HFFc6 (cell line): ENCODE data around the gene RHBDD1. TPM values are rescaled to one million over a fixed set of nuclear protein-coding genes. Genes with fewer than 3 reads are reported as not detected.

Source experiments
- DNase-seq: peaks from one replicate; pipeline ENCODE4 v3.0.0-alpha.2; 2018
- H3K27ac Mint-ChIP-seq: 2 replicates; pipeline ENCODE4 v1.8.0; 2020; ENCODE audit warnings: mild to moderate bottlenecking, mixed read lengths
- H3K27me3 Mint-ChIP-seq: 2 replicates; pipeline ENCODE4 v1.8.0; 2021; ENCODE audit warnings: mild to moderate bottlenecking, moderate library complexity, mixed read lengths; ENCODE audit not compliant: insufficient read depth
- H3K36me3 Mint-ChIP-seq: 2 replicates; pipeline ENCODE4 v1.8.0; 2021; ENCODE audit warnings: low read depth, mixed read lengths
- H3K4me1 Mint-ChIP-seq: 2 replicates; pipeline ENCODE4 v1.8.0; 2020; ENCODE audit warnings: low read depth, mixed read lengths
- H3K4me3 Mint-ChIP-seq: 2 replicates; pipeline ENCODE4 v1.8.0; 2020; ENCODE audit warnings: mild to moderate bottlenecking, moderate library complexity, mixed read lengths
- H3K9me3 Mint-ChIP-seq: 2 replicates; pipeline ENCODE4 v1.8.0; 2020; ENCODE audit warnings: mild to moderate bottlenecking, mixed read lengths
- CTCF ChIP-seq: fragments of 200-600 bp; sonication (generic); IDR thresholded peaks from 2 replicates; pipeline ENCODE4 v1.5.0; 2021; ENCODE audit warnings: antibody characterized with exemption, mild to moderate bottlenecking
- total RNA-seq, 6 experiments: library from RNA; stranded (reverse); fragmentation: NEBNext Ultra II Directional; extraction: Animal tissue kit (Norgen Biotek cat#: 25700); gene quantifications; 2 replicates in 1 of 6; 3 replicates in 5 of 6; pipeline ENCODE4 v1.2.3, GENCODE V29; 2021

The RHBDD1 gene
- total RNA-seq, 6 experiments from 2014 or later: 34.3 to 50.7 (median 42.3) TPM

DNA sequence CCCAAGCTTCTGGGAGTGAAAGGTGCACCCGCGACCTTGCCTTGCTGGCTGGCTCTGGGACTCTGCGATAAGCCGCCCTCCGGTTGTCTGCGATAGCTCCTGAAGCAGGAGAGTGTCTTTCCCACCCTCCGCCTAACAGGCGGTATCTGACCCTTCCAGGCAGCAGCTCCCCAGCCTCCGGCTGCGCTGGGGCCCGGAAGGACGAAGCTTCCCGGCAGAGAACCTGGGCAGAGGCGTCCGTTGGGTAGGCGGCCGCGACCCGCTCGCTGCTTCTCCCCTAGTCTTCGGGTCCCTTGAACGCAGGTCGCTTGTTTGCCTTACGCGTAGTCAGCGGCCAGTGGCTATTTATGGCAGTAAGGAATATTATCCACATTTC is 446 bp upstream of the RHBDD1 start:
- H3K27me3 Mint-ChIP-seq: no peaks in the 10 kb centered on the region
- H3K36me3 Mint-ChIP-seq: peaks cover 29% of the 10 kb centered on the region

GRCh38 chr2:226836548-226836885 is 663 bp downstream of the RHBDD1 start:
- Mint-ChIP-seq H3K36me3 (peaks cover 35% of the 10 kb centered on the region), H3K4me3 (peak overlapping the region; percentile 94), H3K27ac (peak overlapping the region; percentile 97), H3K27me3 (no peaks in the 10 kb centered on the region), H3K4me1 (peaks cover 46% of the 10 kb centered on the region), H3K9me3 (no peaks in the 10 kb centered on the region)
- TF ChIP-seq CTCF: no peak
- no peak for DNase-seq

More for the DNA sequence above, 446 bp upstream of the RHBDD1 start:
- Mint-ChIP-seq H3K9me3 (no peaks in the 10 kb centered on the region), H3K27ac (peak overlapping the region; percentile 97), H3K4me1 (peaks cover 45% of the 10 kb centered on the region), H3K4me3 (peak overlapping the region; percentile 94)
- DNase-seq: no peak
- no peak for TF ChIP-seq CTCF

GRCh38 chr2:226837334-226837733 is 1.5 kb downstream of the RHBDD1 start:
- peaks cover 41% of the 10 kb centered on the region for H3K4me1 Mint-ChIP-seq
- no peaks in the 10 kb centered on the region for H3K27me3 Mint-ChIP-seq
- no peak for DNase-seq
- no peak for TF ChIP-seq CTCF
- H3K27ac Mint-ChIP-seq: peak overlapping the region; percentile 97
- peak overlapping the region; percentile 94 for H3K4me3 Mint-ChIP-seq
- H3K36me3 Mint-ChIP-seq: peaks cover 43% of the 10 kb centered on the region
- peaks cover 3% of the 10 kb centered on the region; the same call in 1 of the 2 replicates for H3K9me3 Mint-ChIP-seq

DNA sequence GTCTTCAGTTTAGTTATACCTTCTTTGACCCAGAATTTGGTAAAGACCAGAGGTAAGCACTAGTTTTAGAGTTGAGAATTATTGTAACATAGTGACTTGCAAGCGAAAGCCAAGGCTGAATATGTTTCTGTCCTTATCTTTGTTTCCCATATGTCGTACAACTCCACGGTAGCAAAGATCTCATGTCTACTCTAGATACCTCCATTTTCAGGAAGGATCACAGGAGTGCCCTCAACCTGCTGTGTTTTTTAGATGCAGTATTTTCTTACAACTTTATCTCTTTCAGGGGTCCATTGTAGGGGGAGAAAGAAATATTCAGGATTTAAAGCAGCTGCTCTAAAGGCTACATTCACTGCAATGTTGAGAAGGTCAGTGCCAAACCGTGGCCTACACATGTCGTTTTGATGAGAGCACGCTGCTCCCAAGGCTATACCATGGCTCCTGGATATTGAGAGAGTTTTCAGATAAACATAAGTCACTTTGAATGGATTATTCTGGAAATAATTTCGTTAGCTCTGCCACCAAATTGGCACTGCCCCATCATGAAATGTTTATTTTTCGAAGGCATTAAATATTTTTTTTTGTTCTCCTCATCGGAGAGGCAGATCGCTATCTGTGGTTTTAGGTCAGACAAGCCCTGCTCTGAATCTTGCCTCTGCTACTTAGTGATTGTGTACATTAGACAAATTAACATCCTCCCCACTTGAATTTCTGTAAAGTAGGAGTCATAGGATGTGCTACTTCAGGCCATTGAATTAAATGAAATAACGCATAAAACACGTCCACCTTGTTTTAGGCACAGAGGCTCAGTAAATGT is 2.1 kb downstream of the RHBDD1 start:
- H3K27me3 Mint-ChIP-seq: no peaks in the 10 kb centered on the region
- H3K4me1 Mint-ChIP-seq: peaks cover 38% of the 10 kb centered on the region
- no peak for TF ChIP-seq CTCF
- DNase-seq: no peak
- peak overlapping the region; percentile 97; the same call in 1 of the 2 replicates for H3K27ac Mint-ChIP-seq
- peaks cover 7% of the 10 kb centered on the region; the same call in 1 of the 2 replicates for H3K9me3 Mint-ChIP-seq
- peaks cover 49% of the 10 kb centered on the region for H3K36me3 Mint-ChIP-seq
- peak overlapping the region; percentile 94 for H3K4me3 Mint-ChIP-seq

DNA sequence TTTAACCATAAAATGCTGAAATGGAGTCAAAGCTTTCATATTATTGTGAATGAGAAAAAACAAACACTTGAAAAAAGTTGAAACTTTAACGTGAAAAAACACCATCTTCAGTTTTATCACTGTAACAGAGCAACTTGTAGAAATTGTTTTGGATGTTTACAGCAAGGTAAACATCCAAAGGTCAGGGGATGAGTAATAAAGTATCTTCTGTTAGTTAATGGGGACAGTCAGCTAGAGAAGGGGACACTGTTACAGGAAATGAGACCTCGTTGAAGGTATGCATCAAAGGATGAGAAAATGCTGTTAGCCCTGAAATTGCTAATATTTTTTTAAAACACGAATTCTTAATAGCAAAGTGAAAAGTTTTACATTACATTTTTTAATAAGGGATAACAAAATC is 2.9 kb downstream of the RHBDD1 start:
- TF ChIP-seq CTCF: no peak
- DNase-seq: no peak
- peaks cover 44% of the 10 kb centered on the region for H3K4me1 Mint-ChIP-seq
- H3K36me3 Mint-ChIP-seq: peaks cover 54% of the 10 kb centered on the region
- peaks cover 7% of the 10 kb centered on the region; the same call in 1 of the 2 replicates for H3K9me3 Mint-ChIP-seq
- no peak overlapping the region for H3K4me3 Mint-ChIP-seq
- H3K27me3 Mint-ChIP-seq: no peaks in the 10 kb centered on the region
- H3K27ac Mint-ChIP-seq: peak overlapping the region; percentile 35; the same call in 1 of the 2 replicates
